GM18507 (cell line): Measurements from ENCODE around the gene SLC50A1.

Experiments used
- DNase-seq: peaks from one replicate; pipeline ENCODE4 v3.0.0; 2011; ENCODE audit warnings: low read depth; ENCODE audit not compliant: insufficient read length; ENCODE audit errors: extremely low spot score
- FAIRE-seq: peaks from 2 replicates; lab custom pipeline; 2011; peaks lifted over from hg19 to GRCh38; lab: Jason Lieb, UNC

The SLC50A1 gene, protein sequence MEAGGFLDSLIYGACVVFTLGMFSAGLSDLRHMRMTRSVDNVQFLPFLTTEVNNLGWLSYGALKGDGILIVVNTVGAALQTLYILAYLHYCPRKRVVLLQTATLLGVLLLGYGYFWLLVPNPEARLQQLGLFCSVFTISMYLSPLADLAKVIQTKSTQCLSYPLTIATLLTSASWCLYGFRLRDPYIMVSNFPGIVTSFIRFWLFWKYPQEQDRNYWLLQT

DNA sequence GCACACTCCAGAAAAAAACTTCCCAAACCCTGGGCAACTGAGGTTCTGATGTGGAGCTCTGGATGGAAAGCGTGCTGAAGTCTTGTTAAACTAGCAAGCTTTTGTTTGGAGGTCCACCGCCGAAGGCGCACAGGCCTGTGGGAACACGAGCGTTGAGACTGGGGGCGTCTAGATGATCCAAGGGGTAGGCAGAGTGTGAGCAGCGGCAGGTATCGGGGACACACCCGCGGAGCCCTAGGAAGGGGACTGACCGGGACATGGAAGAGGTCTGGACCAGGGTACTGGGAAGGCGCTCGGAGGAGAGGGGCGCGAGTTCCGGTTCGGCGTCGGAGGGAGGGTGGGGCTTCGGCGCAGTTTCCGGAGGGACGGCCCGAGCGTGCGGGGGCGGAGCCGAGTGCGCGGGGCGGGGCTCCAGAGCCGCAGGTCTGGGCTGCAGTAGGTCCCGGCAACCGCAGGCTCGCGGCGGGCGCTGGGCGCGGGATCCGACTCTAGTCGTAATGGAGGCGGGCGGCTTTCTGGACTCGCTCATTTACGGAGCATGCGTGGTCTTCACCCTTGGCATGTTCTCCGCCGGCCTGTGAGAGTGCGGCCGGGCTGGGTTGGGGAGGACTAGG lies at the start of gene SLC50A1:
Gene SLC50A1 (plus strand): TSS at position 438 of the 614 bp plus-strand sequence. CDS start 60 bp downstream, at position 498.
- peak; percentile 95 for FAIRE-seq
- DNase-seq: peak; percentile 91

DNA sequence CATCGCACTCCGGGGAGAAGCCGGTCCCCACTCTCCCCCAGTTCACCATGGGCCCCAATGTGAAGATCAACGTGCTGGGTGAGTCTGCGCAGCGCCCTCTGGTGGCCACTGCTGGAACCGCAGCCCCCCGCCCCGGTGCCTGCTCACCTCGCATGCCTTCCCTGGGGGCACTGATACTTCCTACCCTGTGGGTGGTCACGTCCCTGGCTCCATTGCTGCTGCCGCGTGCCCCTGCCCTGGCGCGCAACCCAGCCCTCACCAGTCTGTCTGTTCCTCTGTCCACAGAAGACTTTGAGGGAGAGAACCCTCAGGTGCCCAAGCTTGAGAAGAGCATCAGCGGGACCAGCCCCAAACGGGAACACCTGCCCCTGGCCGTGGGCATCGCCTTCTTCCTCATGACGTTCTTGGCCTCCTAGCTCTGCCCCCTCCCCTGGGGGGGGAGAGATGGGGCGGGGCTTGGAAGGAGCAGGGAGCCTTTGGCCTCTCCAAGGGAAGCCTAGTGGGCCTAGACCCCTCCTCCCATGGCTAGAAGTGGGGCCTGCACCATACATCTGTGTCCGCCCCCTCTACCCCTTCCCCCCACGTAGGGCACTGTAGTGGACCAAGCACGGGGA lies 49.4 kb upstream of the SLC50A1 start:
- DNase-seq: peak; percentile 64
- FAIRE-seq: peak; percentile 80

DNA sequence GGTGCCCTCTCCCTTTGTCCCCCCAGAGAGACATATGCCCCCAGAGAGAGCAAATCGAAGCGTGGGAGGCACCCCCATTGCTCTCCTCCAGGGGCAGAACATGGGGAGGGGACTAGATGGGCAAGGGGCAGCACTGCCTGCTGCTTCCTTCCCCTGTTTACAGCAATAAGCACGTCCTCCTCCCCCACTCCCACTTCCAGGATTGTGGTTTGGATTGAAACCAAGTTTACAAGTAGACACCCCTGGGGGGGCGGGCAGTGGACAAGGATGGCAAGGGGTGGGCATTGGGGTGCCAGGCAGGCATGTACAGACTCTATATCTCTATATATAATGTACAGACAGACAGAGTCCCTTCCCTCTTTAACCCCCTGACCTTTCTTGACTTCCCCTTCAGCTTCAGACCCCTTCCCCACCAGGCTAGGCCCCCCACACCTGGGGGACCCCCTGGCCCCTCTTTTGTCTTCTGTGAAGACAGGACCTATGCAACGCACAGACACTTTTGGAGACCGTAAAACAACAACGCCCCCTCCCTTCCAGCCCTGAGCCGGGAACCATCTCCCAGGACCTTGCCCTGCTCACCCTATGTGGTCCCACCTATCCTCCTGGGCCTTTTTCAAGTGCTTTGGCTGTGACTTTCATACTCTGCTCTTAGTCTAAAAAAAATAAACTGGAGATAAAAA lies 48.7 kb upstream of the SLC50A1 start:
- FAIRE-seq: no peak
- DNase-seq: no peak

DNA sequence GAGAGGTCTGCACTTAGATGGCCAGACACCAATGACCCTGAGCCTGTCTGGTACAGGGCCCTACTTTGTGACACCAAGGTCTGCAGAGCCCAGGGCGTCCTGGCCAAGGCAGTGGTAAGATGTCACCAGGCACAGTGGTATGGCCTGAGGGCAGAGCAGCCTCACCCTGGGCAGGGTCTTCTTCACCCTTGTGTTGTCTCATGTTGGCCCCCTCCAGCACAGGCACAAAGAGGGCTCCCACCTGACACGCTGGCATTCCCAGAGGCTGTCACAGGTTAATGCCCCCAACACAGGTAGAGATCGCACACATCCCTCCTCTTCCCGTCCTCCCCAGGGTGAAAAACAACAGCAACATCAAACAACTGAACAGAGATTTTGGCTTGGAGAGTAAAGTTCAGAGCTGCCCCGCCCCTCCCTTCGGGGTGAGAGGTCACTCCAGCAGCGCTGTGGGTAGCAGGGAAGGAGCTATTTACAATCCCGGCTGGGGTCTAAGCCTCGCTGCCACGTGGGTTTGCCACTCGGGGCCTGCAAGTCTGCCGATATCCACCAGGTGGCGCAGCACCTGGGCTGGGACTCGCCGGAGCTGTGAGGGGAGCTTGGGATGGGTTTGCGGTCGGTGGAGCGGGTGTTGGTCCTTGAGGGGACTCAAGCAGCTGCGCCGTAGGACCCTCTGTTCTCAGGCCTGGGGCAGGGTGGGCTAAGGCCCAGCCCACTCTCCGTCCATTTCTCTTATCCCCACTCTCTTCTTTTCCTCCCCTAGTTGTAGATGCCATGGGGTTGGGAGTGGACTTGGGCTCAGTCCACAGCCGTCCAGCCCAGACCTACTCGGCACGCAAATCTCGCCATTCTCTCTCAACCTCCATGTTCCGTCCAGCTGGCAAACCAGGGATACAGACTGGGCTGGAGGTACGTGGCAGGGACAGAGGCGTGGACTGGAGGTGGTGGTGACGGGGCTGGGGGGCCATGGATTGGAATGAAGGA lies 44.3 kb upstream of the SLC50A1 start:
- DNase-seq (peak; percentile 51), FAIRE-seq (peak; percentile 85)

GRCh38 chr1:155092131-155092530 lies 43.5 kb upstream of the SLC50A1 start:
- DNase-seq: no peak
- FAIRE-seq: no peak

GRCh38 chr1:155092641-155093040 lies 43.0 kb upstream of the SLC50A1 start:
- DNase-seq (no peak), FAIRE-seq (no peak)

DNA sequence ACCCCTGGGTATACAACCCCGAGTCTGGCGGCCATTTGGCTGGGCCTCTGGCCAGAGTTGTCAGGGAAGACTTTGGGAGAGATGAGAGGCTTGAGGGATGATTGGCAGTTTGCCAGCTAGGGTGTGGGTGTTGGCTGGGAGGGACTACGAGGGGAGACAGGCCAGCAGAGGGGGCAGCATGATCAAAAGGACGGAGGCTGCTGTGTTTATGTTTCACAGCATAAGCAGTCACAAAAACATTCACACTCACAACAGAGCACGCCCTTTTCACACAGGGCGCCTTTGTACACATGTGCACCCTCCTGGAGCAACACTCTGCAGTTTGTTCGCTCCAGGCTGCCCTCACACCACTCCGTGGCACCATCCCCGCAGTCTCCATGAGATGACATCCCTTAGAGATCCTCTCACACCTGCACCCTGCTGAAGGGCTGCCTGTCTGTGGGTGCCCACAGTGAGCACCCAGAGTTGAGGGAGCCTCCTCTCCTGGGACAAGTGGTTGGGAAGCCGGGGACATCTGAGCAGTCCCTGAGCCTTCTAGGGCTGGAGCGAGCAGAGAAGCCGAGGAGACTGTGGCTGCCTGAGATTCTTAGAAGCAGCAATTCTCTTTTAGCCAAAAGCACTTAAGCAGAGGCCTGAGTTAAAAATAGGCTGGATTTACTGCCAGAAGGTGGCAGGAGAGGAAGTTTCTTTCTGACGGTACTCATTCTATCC lies 41.6 kb upstream of the SLC50A1 start:
- FAIRE-seq (no peak), DNase-seq (no peak)

DNA sequence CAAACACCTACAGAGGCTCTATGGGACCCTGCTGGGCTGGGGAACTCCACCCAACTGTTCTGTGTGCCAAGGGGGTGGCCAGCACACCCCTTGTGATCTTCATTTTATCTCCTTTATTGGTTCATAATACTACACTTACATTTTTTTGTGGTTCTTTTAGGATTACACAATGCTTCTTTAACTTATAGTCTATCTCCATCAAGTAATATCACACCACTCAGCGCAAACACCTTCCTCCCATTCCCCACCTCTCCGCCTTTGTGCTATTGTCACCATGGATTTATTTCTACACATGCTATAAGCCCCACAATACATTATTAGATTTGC lies 41.1 kb upstream of the SLC50A1 start:
- FAIRE-seq (no peak), DNase-seq (no peak)

- no peak for FAIRE-seq
- no peak for DNase-seq
Observed at GRCh38 chr1:155099331-155099730, 36.3 kb upstream of the SLC50A1 start.

DNA sequence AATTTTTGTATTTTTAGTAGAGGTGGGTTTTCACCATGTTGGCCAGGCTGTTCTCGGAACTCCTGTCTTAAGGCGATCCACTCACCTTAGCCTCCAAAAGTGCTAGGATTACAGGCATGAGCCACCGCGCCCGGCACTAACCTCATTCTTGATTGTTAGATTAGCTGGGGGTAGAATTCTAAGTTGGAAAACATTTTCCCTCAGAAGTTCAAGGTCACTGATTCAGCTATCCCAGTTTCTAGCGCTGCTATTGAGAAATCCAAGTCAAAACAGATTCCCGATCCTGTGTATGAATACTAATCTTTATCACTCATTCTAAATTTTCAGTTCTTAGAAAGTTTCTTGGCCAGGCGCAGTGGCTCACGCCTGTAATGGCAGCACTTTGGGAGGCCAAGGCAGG lies 32.3 kb upstream of the SLC50A1 start:
- no peak for FAIRE-seq
- DNase-seq: no peak

- no peak for FAIRE-seq
Observed at GRCh38 chr1:155104605-155105534, 30.8 kb upstream of the SLC50A1 start.

DNA sequence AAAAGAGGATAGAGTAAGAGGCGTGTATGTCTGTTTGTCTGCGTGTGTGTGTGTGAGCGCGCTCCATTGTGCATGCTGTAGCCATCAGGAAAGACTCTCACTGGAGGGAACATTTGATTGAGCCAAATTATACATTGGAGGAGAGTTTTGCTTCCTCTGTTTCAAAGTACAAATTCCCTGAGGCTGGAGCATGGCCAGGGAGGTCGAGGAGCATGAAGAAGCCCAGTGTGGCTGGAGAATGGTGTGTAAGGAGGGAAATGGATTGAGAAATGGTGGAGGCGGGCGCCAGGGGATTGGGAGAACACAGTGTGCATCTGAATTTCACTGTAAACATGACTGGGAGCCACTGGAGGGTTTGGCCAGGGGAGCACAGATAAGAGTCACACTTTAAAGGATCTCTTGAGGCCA lies 30.0 kb upstream of the SLC50A1 start:
- FAIRE-seq (no peak), DNase-seq (no peak)

More at GRCh38 chr1:155104605-155105534, 30.8 kb upstream of the SLC50A1 start:
- no peak for DNase-seq

- DNase-seq (no peak), FAIRE-seq (no peak)
Observed at GRCh38 chr1:155106862-155107261, 28.8 kb upstream of the SLC50A1 start.

- no peak for FAIRE-seq
- DNase-seq: no peak
Observed at GRCh38 chr1:155107309-155108264, 28.1 kb upstream of the SLC50A1 start.

DNA sequence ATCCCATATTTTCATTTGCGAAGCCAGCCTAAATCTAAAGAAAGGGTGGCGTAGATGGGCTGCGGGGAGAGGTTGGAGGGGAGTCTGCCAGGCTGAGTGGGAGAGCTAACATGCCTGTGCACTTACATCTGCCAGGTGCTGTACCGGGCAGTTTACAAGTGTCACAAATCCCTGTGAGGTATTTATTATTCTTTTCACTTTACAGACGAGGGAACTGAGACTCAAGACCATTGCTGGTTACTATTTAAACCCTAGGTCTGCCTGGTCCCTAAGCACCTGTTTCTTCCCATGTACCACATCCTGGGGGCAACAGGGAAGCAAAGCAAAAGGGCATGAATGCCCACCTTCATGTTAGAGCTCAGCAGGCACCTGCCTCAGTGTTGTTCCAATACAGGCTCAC lies 27.4 kb upstream of the SLC50A1 start:
- DNase-seq (no peak), FAIRE-seq (no peak)

GRCh38 chr1:155110381-155110780 lies 25.3 kb upstream of the SLC50A1 start:
- FAIRE-seq: no peak

DNA sequence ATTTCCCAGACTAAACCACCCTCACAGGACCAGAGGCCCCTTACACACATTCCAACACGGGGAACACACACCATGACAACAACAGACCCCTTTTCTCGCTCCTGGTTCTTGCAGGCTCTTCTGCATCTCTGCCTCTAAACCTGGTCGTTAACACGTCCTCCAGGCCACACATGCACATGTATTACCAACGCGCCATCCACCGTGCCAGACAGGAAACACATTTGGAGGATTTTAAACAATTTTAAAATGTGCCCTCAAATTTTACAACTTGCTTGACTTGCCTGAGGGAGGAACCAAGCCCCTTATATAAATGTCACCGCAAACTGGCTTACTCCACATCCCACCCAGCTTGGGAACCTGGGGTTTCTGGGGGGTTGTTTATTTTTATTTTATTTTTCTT lies 24.8 kb upstream of the SLC50A1 start:
- no peak for DNase-seq
- no peak for FAIRE-seq

More at GRCh38 chr1:155110381-155110780, 25.3 kb upstream of the SLC50A1 start:
- DNase-seq: no peak
